Dermis microvascular lymphatic vessel endothelial cell (primary cell): ENCODE data around the gene FAM221B. TPM values are rescaled to one million over a fixed set of nuclear protein-coding genes. Genes with fewer than 3 reads are reported as not detected.

ENCODE experiments used
- DNase-seq, 2 donors: peaks; one replicate each; pipeline versions ENCODE4 v3.0.0 to v3.0.0-alpha.2; 2010; ENCODE audit warnings: low read depth in 2 of 2
- total RNA-seq: library from RNA; depleted of rRNA; stranded (reverse); fragments of >200 nt; gene quantifications from 2 replicates; pipeline ENCODE4 v1.2.1, GENCODE V29; 2014

The FAM221B gene
- total RNA-seq, 1 donor from 2014 or later = not detected

DNA sequence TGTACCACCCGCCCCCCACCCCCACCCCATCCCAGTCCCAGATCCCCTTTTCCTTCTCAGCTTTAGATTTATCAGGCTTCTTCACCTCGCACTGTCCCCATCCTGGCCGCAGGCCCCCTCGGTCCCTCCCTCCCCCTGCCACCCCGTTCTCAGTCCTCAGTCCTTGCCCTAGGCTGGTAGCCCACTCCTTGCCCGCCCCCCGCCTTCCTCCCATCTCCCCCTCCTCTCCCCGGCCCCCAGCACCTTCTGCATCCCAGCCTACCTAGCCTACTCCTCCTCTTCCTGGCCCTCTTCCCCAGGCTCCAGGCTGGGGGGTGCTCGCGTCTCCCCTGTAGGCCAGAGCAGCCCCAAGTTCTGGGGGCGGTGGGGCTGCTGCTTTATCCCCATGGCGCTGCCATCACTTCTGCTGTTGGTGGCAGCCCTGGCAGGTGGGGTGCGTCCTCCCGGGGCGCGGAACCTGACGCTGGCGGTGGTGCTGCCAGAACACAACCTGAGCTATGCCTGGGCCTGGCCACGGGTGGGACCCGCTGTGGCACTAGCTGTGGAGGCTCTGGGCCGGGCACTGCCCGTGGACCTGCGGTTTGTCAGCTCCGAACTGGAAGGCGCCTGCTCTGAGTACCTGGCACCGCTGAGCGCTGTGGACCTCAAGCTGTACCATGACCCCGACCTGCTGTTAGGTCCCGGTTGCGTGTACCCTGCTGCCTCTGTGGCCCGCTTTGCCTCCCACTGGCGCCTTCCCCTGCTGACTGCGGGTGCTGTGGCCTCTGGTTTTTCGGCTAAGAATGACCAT, 36.3 kb downstream of the FAM221B start:
- no peak for DNase-seq

- DNase-seq = peak in 1 of 2 donors; percentile 29
Observed at GRCh38 chr9:35791297-35791921, 37.1 kb downstream of the FAM221B start, which contains the start of gene NPR2. NPR2 (plus strand) TSS chr9:35791591; CDS start chr9:35792409, 818 bp downstream.

- DNase-seq = peak; percentile 66 to 85
Observed at GRCh38 chr9:35790385-35791296, 37.9 kb downstream of the FAM221B start.

GRCh38 chr9:35790025-35790384, 38.5 kb downstream of the FAM221B start:
- DNase-seq = no peak

GRCh38 chr9:35789541-35789940, 39.0 kb downstream of the FAM221B start:
- DNase-seq = no peak

GRCh38 chr9:35783418-35783817, 45.1 kb downstream of the FAM221B start:
- DNase-seq = no peak

DNA sequence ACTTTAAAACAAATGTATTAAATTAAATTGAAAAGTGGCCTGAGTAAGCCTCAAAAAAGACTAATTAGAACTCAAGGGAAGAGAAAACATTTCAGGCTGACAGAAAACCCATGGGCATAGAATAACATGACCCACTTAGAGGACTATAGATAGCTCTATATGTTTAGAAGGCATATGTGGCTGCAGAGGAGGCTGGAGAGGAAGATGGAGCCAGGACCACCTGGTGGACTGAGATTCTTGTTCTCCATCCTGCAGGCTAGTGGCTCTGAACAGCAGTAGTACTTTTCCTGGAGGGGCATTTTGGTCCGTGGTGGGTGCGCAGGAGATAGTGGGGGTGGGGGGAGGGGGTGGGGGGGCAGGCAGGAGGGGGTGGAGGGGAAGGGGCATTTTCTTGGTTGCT, 47.5 kb downstream of the FAM221B start:
- DNase-seq = no peak

DNA sequence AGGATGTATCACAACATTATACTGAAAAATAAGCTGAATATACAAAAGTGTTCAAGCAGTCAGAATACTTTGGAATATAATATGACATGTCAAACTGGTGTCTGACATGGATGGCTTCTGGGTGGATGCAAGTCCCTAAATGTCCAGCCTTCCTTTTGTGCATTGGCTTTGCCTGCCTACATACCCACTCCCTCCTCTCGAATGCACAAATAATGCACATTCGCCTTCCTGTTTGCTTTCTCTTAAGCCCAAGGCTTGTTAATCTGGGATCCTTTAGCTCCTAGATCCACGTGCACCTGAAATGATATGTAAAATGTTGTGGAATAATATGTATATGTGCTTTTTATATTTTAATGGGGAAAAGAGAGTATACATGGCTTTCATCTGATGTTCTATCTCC, 50.0 kb downstream of the FAM221B start:
- DNase-seq = no peak

GRCh38 chr9:35776018-35776417, 52.5 kb downstream of the FAM221B start:
- no peak for DNase-seq

- peak in 1 of 2 donors; percentile 56 for DNase-seq
Observed at GRCh38 chr9:35774907-35775635, 53.5 kb downstream of the FAM221B start.

DNA sequence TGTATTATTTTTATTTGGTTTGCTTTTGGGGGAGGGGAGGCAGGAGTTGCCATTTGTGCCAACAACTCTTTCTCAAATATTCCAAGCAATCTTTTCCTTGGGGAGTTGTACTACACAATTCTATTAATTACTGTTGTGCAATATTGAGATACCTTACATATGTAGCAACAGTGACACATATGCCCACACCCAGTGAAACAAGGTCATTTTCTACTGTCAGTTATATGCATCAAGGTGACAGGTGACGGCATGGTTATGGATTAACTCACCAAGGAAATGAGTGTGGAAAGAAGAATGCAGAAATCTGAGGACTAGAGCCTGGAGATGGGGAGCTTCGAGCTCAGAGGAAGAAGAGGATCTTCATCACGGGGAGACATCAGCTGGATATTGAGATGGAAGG, 56.6 kb downstream of the FAM221B start:
- no peak for DNase-seq

DNA sequence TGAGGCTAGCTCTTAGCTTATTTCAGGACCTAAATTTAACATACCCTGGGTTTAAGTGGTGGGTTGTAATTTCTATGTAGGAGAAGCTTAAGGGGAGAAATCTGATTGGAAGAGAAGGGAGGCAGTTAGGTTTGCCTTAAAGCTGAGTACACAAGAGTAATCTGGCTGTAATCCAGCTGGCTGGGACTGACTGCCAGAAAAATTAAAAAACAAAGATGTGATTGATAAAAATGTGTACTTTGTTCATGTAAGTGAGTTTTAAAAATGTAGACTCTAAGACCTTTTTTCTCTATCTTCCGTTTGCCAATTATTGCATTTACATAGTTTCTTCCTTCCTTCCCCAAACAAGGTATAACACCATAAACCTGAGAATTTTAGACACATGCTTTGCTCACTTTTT, 57.0 kb downstream of the FAM221B start:
- DNase-seq = peak in 1 of 2 donors; percentile 86

DNA sequence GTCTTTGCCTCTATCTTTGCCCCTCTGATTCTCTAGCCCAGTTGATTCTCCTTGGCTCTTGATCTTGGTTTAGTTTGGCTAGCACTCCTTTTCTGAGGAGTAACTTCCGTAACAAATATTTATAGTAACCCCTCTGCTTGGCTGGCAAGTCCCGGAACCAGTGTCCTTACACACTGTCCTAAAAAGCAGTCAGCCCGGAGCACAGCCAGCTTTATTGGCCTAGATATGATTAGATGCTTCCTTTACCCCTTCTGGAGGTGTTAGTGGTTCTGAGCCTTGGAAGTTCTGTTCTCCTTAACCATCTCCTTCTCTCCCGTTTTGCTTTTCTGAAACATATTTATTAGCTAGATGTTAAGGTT, 57.5 kb downstream of the FAM221B start:
- DNase-seq = no peak

DNA sequence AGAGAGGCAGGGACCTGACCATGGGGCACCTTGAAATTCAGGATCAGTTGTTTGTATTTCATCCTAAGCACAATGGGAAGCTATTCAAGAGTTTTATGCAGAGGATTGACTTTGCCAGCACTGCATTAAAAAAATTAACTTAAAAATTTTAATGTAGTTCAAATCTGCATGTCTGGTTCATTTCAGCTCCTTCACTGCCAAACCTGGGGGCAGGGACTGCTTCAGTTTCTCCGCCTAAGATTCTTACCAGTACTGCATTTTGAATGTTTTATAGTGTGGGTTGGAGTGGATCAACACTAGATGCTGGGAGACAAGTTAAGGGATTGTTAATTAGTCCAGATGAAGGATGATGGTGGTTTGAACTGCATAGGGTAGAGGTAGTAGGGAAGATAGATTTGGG, 58.8 kb downstream of the FAM221B start:
- no peak for DNase-seq

GRCh38 chr9:35767458-35767857, 61.1 kb downstream of the FAM221B start:
- DNase-seq = no peak

DNA sequence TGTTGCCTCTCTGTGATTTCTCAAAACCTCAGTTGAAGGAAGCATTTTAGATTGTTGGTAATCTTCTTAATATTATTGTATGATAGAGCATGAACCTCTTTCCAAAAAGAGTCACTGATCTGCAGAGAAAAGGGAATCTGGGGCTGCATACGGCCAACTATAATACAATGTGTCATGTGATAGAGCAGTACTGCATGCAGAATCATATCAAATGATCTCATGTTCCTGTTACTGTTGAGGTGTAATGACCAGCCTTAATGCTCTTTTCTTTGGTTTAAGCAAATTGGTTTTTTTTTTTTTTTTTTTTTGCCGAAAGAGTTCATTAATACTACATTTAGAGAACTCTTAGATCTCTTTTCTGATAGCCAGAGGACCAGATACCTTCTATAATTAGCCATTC, 61.5 kb downstream of the FAM221B start:
- DNase-seq = no peak

Other genes starting within 250 kb of the FAM221B start
- 3.1 and 5.8 TPM in 2 replicates for gene TESK1, start 223.5 kb downstream of the FAM221B start, total RNA-seq
- gene CD72, start 210.3 kb downstream of the FAM221B start, total RNA-seq = 0.13 TPM in 1 of 2 replicates, not detected in the other
- not detected in 2 replicates for gene SIT1, start 177.8 kb downstream of the FAM221B start, total RNA-seq
- 194,626 and 272,621 TPM in 2 replicates for gene RMRP, start 170.7 kb downstream of the FAM221B start, total RNA-seq
- gene CCDC107, start 170.4 kb downstream of the FAM221B start, total RNA-seq = 7.7 and 10.9 TPM in 2 replicates
- 0.51 and 1.0 TPM in 2 replicates for gene ARHGEF39, start 163.5 kb downstream of the FAM221B start, total RNA-seq
- 0.13 TPM in 2 replicates for gene CA9, start 154.8 kb downstream of the FAM221B start, total RNA-seq
- 4.4 and 6.2 TPM in 2 replicates for gene TPM2, start 138.8 kb downstream of the FAM221B start, total RNA-seq
- gene TLN1, start 96.5 kb downstream of the FAM221B start, total RNA-seq = 230 and 315 TPM in 2 replicates
- 35.5 and 39.9 TPM in 2 replicates for gene CREB3, start 96.1 kb downstream of the FAM221B start, total RNA-seq
- gene GBA2, start 79.5 kb downstream of the FAM221B start, total RNA-seq = 66.6 and 78.1 TPM in 2 replicates
- gene RGP1, start 79.4 kb downstream of the FAM221B start, total RNA-seq = 9.0 and 11.3 TPM in 2 replicates
- gene MSMP, start 74.5 kb downstream of the FAM221B start, total RNA-seq = 142 and 187 TPM in 2 replicates
- 1.1 and 1.5 TPM in 2 replicates for gene NPR2, start 37.1 kb downstream of the FAM221B start, total RNA-seq
- not detected in 2 replicates for gene SPAG8, start 16.5 kb downstream of the FAM221B start, total RNA-seq
- 4.4 and 9.9 TPM in 2 replicates for gene HINT2, start 13.7 kb downstream of the FAM221B start, total RNA-seq
- gene TMEM8B, start 496 bp upstream of the FAM221B start, total RNA-seq = 0.13 and 0.25 TPM in 2 replicates
- gene OR13J1, start 41.7 kb upstream of the FAM221B start, total RNA-seq = not detected in 2 replicates
- gene HRCT1, start 77.5 kb upstream of the FAM221B start, total RNA-seq = 2.6 and 3.3 TPM in 2 replicates
- gene SPAAR, start 80.8 kb upstream of the FAM221B start, total RNA-seq = 0.76 and 2.8 TPM in 2 replicates
- not detected in 2 replicates for gene OR2S2, start 129.4 kb upstream of the FAM221B start, total RNA-seq
- 21.7 and 32.9 TPM in 2 replicates for gene RECK, start 208.2 kb upstream of the FAM221B start, total RNA-seq